Fibroblast of villous mesenchyme (primary cell): Measurements from ENCODE around the gene AQP4. TPM values are rescaled to one million over a fixed set of nuclear protein-coding genes. Genes with fewer than 3 reads are reported as not detected.

Experiments
- DNase-seq: peaks from one replicate; pipeline ENCODE4 v3.0.0-alpha.2; 2010; ENCODE audit warnings: low read depth
- H3K4me3 ChIP-seq: 2 replicates; pipeline ENCODE4 v1.5.1; 2011; ENCODE audit warnings: low read depth, mild to moderate bottlenecking, low read length
- total RNA-seq: library from RNA; depleted of rRNA; stranded (reverse); fragments of >200 nt; gene quantifications from 2 replicates; pipeline ENCODE4 v1.2.3, GENCODE V29; 2012
- TF ChIP-seq, protein P1 (sequence below): IDR thresholded peaks from 2 replicates; pipeline ENCODE4 v1.5.1; 2012; ENCODE audit warnings: low read depth, mild to moderate bottlenecking, low read length; ENCODE audit not compliant: insufficient read depth

The AQP4 gene
- total RNA-seq, 1 donor: not detected

DNA sequence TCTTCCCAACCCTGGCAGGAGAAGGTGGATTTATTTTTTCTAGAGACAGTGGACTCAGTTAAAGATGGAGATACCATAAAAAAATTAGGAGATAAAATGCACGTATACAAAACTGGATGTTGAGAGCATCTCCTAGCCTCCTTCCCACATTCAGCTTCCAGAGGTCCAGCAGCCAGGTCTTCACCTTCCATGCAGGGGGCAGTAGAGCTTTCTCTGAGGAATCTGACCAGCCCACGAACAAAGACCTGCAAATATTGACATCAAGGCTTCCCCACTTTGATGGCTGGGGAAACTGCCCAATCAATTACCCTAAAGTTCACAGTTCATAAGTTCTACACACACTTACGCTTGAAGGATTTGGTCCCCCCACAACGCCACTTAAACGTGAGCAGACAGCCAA lies 24.5 kb downstream of the AQP4 start:
- H3K4me3 ChIP-seq: no peak overlapping the region
- no peak for DNase-seq
- TF ChIP-seq, protein P1, sequence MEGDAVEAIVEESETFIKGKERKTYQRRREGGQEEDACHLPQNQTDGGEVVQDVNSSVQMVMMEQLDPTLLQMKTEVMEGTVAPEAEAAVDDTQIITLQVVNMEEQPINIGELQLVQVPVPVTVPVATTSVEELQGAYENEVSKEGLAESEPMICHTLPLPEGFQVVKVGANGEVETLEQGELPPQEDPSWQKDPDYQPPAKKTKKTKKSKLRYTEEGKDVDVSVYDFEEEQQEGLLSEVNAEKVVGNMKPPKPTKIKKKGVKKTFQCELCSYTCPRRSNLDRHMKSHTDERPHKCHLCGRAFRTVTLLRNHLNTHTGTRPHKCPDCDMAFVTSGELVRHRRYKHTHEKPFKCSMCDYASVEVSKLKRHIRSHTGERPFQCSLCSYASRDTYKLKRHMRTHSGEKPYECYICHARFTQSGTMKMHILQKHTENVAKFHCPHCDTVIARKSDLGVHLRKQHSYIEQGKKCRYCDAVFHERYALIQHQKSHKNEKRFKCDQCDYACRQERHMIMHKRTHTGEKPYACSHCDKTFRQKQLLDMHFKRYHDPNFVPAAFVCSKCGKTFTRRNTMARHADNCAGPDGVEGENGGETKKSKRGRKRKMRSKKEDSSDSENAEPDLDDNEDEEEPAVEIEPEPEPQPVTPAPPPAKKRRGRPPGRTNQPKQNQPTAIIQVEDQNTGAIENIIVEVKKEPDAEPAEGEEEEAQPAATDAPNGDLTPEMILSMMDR: no peak

DNA sequence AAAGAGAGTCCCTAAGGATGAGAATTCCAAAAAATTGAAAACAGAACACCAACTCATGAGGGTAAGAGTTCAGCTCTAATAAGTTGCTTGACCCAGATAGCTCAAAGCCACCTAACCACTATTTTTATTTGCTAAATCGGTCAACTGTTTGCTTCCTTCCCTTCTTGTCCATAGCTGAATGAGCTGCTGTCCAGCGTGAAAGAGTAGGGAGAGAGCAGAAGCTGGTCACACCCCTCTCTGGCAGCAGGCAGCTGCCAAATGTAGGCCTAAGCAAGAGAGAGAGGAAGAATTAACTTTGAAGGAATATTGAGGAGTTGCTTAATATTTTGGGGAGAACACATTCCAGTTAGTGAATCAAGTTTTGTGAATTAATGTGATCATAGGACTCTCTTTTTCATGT lies 25.9 kb downstream of the AQP4 start:
- no peak overlapping the region for H3K4me3 ChIP-seq
- no peak for DNase-seq
- TF ChIP-seq, protein P1: no peak

DNA sequence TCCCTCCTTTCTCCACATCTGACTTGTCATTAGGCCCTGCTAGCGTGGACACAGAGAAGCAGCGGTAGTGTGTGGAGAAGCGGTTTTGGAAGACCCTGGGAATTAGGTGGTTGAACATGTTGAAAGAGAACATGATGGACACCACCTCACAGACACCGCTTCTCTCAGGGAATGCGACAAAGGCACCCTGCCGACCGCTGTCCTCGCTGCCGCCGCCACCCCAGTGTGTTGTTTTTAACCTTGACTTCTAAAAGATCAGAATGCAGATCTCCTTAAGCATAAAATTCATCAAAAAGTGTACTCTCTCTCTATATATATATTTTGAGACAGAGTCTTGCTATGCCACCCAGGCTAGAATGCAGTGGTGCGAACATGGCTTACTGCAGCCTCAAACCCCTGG lies 33.2 kb downstream of the AQP4 start:
- no peak overlapping the region for H3K4me3 ChIP-seq
- DNase-seq: no peak
- TF ChIP-seq, protein P1: no peak

DNA sequence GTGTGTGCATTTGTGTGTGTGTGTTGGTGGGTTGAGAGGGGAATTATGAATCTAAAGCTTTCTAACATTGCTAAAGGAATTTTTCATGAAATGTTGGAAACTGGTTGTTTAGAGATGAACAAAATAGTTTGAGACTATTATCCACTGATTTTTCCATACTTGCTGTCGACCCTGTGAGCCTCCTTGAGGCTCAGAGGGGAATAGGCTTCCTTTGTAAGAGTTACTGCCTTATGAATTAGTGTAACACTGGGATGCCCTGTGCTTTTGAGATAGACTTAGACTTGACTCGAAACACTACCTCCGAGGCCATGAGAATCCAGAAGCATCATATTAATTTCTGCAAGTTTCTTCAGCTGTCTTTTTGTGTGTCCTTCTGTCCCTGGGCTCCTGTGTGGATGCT lies 37.9 kb downstream of the AQP4 start:
- no peak overlapping the region for H3K4me3 ChIP-seq
- DNase-seq: no peak
- TF ChIP-seq, protein P1: no peak

DNA sequence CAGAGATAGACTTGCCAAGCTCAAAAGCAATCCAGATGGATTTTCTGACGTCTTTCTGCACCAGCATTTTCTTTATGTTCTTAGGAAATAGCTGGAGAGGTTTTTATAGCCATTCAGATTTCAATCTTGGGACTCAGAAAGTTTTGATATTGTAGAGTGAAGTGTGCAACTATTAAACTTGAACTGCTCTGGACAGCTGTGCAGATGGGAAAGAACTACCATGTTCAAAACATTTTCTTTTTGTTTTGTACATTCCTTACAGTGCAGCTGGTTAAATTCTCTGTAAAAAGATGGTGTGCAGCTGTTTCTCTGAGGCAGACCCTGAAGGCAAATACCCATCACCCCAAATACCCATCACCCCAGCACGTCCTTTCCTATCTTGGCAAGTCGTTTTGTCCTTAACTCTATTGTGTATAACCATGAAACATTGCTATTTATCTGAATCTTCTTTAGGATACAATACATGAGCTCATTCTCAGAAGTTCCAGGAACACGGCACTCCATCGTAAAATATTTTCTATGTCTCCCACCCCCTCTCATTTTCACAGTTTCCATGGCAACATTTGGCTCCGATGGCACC lies 38.8 kb downstream of the AQP4 start:
- no peak overlapping the region for H3K4me3 ChIP-seq
- TF ChIP-seq, protein P1: no peak
- DNase-seq: no peak

DNA sequence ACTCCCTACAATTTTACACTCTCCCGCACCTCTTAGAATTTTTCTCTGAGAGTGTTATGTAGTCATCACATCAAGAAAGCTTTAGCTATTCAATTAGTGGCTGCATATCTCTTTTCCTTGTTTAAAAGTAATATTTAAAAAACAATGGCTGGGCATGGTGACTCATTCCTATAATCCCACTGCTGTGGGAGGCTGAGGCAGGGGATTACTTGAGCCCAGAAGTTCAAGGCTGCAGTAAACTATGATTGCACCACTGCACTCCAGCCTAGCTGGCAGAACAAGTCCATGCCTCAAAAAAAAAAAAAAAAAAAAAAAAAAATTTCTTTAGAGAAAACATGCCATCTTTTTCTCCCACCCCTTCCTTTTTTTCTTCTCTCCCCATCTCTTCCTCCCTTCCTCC lies 44.3 kb downstream of the AQP4 start:
- H3K4me3 ChIP-seq: no peak overlapping the region
- DNase-seq: no peak
- TF ChIP-seq, protein P1: no peak

DNA sequence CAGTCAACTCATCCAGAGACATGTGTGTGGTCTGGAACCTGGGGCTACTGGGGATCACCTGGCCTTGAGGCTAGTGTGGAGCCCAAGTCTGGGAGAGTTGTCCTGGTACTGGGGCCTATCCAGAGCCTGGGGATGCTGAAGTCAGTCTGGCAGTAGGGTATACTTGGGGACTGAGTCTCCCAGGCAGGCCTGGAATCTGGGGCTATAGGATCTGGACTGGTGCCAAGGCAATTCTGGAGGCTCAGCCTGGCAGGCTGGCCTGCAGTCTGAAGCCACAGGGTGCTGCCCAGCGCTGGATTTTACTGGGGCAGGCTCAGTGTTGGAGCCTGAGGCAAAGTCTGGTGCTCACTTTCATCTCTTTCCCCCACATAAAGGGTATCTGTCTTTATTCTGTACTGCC lies 46.5 kb downstream of the AQP4 start:
- DNase-seq: no peak
- TF ChIP-seq, protein P1: no peak
- no peak overlapping the region for H3K4me3 ChIP-seq
